Suprapubic skin (tissue), 3 donors: ENCODE data around the gene GNAQ.
"Not testable (repeated sequence)": the region's sequence is repeated elsewhere in the genome, so short reads cannot be mapped to it uniquely, and the experiment has no call there.

Experiments
- POLR2AphosphoS5 ChIP-seq, 3 donors: sonication (generic); formaldehyde crosslinking; IDR thresholded peaks; one replicate each; pipeline ENCODE4 v1.6.1; 2017; ENCODE audit warnings: antibody characterized with exemption in 3 of 3
- TF ChIP-seq, protein P1 (sequence below), 2 donors: fragments of 200-600 bp in 1 of 2; fragments of 450-650 bp in 1 of 2; sonication (generic) in 1 of 2; IDR thresholded peaks; one replicate each; pipeline ENCODE4 v1.5.1; 2016 to 2019; ENCODE audit warnings: antibody characterized with exemption in 2 of 2, mild to moderate bottlenecking in 1 of 2, moderate library complexity in 1 of 2

DNA sequence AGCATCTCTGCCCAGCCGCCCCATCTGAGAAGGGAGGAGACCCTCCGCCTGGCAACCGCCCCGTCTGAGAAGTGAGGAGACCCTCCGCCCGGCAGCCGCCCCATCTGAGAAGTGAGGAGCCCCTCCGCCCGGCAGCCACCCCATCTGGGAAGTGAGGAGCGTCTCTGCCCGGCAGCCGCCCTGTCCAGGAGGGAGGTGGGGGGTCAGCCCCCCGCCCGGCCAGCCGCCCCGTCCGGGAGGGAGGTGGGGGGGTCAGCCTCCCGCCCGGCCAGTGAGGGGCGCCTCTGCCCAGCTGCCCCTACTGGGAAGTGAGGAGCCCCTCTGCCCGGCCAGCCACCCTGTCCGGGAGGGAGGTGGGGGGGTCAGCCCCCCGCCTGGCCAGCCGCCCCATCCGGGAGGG, 270.7 kb downstream of the GNAQ start:
- TF ChIP-seq, protein P1, sequence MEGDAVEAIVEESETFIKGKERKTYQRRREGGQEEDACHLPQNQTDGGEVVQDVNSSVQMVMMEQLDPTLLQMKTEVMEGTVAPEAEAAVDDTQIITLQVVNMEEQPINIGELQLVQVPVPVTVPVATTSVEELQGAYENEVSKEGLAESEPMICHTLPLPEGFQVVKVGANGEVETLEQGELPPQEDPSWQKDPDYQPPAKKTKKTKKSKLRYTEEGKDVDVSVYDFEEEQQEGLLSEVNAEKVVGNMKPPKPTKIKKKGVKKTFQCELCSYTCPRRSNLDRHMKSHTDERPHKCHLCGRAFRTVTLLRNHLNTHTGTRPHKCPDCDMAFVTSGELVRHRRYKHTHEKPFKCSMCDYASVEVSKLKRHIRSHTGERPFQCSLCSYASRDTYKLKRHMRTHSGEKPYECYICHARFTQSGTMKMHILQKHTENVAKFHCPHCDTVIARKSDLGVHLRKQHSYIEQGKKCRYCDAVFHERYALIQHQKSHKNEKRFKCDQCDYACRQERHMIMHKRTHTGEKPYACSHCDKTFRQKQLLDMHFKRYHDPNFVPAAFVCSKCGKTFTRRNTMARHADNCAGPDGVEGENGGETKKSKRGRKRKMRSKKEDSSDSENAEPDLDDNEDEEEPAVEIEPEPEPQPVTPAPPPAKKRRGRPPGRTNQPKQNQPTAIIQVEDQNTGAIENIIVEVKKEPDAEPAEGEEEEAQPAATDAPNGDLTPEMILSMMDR (IDR thresholded peaks at IDR 0.05) = not testable (repeated sequence)
- TF ChIP-seq POLR2AphosphoS5 (IDR thresholded peaks at IDR 0.05) = not testable (repeated sequence)
